Spinal cord (tissue), 10 donors: ENCODE results near the gene SPATA6L. TPM values are rescaled to one million over a fixed set of nuclear protein-coding genes. Genes with fewer than 3 reads are reported as not detected.
A peak's percentile ranks its signal among the peaks of the same experiment; 100 is the strongest.

Experiments
- DNase-seq, 6 donors: peaks; one replicate each; pipeline versions ENCODE4 v3.0.0 to v3.0.0-alpha.2; 2013 to 2015; ENCODE audit warnings: low spot score in 6 of 6, low read depth in 4 of 6
- H3K27ac ChIP-seq: one replicate; pipeline ENCODE4 v1.5.1; 2013; ENCODE audit warnings: low read depth, low read length, control low read depth
- H3K27me3 ChIP-seq: one replicate; pipeline ENCODE4 v1.6.1; 2013; ENCODE audit warnings: low read length; ENCODE audit not compliant: control insufficient read depth, insufficient read depth
- H3K36me3 ChIP-seq: one replicate; pipeline ENCODE4 v1.6.1; 2013; ENCODE audit warnings: low read length; ENCODE audit not compliant: control insufficient read depth, insufficient read depth
- H3K4me1 ChIP-seq: one replicate; pipeline ENCODE4 v1.6.1; 2013; ENCODE audit warnings: low read length; ENCODE audit not compliant: control insufficient read depth, insufficient read depth
- H3K4me3 ChIP-seq: one replicate; pipeline ENCODE4 v1.5.1; 2013; ENCODE audit warnings: low read depth, low read length, control low read depth
- H3K9me3 ChIP-seq: one replicate; pipeline ENCODE4 v1.6.1; 2013; ENCODE audit warnings: low read length; ENCODE audit not compliant: control insufficient read depth, insufficient read depth
- WGBS: methylation state at CpG from one replicate; pipeline ENCODE4 v1.1.5; 2013; ENCODE audit warnings: missing lambda C conversion rate; ENCODE audit not compliant: insufficient coverage; 5-methylcytosine and 5-hydroxymethylcytosine counted together
- long read RNA-seq, 4 donors: transcript quantifications; one replicate each; lab custom pipeline, GENCODE V29; 2026
- polyA plus RNA-seq, 2 donors: library from polyadenylated mRNA; unstranded; fragments of 120-200 nt; gene quantifications; one replicate each; pipeline ENCODE4 v1.2.1, GENCODE V29; 2013; ENCODE audit not compliant: insufficient read length in 2 of 2
- total RNA-seq, 2 donors: library from RNA; depleted of rRNA in 1 of 2; stranded (reverse); fragments of 120-200 nt in 1 of 2; fragments of >200 nt in 1 of 2; gene quantifications; one replicate each; pipeline versions ENCODE4 v1.2.3 to v1.2.4, GENCODE V29; 2013 to 2014
- donor health status: healthy.

SPATA6L gene
- total RNA-seq (1 to 10 TPM; 5.9 to 7.9 TPM), polyA plus RNA-seq (1 to 10 TPM; 3.2 to 5.8 TPM)
- long read RNA-seq, donor 1, result 0 reads
- long read RNA-seq, donor 2, partial matches to known transcripts, result 10 of 22 reads
- long read RNA-seq, donor 2, other reads (novel, unspliced or antisense), result 12 of 22 reads
- long read RNA-seq, donor 3, result 0 reads
- long read RNA-seq, donor 4, partial matches to known transcripts, result 0 of 1 reads
- long read RNA-seq, donor 4, other reads (novel, unspliced or antisense), result 0 of 1 reads

GRCh38 chr9:4666042-4666699 is at the start of gene SPATA6L:
TSS of gene SPATA6L (minus strand) at chr9:4666480. CDS start at chr9:4666250, 230 bp downstream.
- Histone ChIP-seq H3K27me3 (no peaks in the 10 kb centered on the region), H3K4me1 (peaks cover 15% of the 10 kb centered on the region), H3K36me3 (peaks cover 2% of the 10 kb centered on the region), H3K4me3 (peak within 1 kb of the TSS; percentile 55), H3K27ac (no peak within 1 kb of the TSS), H3K9me3 (no peaks in the 10 kb centered on the region)
- DNase-seq, result peak in 3 of 6 donors; percentile 66 to 90 (median 86)
- 1% methylated on average over 30 of the region's 36 CpGs for WGBS

DNA sequence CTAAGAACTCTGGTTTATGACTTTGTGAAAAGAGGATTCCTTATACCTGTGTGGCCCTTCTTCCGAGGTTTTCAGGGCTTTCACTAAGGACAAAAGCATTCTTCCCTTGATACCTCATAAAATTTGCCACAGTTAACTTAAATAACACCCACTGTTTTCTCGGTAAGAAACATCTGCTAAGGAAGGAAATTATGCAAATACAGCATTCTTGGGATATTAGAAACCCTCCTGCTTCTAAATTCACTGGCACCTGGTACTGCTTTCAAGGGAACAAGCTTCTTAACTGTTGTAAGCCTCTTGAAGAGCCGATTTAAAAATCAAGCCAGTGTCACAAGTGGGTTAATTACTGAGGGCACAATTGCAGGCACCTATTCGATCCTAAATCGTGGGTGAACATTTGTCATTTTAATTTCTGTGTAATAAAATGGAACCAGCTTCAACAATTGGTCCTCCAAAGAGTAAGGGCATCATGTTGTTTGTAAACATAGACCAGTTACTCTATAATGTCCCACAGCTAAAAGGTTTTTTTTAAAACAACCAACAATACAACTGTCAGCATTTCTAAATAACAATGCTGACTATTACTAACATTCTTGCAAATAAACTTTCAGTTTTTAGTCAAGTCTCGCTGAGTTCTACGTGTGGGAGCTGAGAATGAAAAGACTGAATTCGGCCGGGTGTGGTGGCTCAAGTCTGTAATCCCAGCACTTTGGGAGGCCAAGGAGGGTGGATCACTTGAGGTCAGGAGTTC is 48.2 kb upstream of the SPATA6L start:
- no peak overlapping the region for H3K27ac ChIP-seq
- H3K27me3 ChIP-seq, result no peaks in the 10 kb centered on the region
- peaks cover 11% of the 10 kb centered on the region for H3K36me3 ChIP-seq
- H3K4me3 ChIP-seq, result no peak overlapping the region
- DNase-seq, result peak in 1 of 6 donors; percentile 19
- no peaks in the 10 kb centered on the region for H3K9me3 ChIP-seq
- H3K4me1 ChIP-seq, result no peaks in the 10 kb centered on the region
- 93% methylated on average over 4 of the region's 9 CpGs for WGBS

DNA sequence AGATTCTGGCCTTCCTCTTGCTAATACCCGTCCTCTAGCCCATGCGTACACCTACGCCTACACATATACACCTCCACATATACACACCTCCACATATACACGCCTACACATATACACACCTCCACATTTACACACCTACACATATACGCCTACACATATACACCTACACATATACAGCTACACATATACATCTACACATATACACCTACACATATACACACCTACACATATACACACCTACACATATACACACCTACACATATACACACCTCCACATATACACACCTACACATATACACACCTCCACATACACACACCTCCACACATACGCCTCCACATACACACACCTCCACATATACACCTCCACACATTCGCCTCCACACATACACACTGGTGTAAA is 47.6 kb upstream of the SPATA6L start:
- no peak for DNase-seq
- Histone ChIP-seq H3K36me3 (peaks cover 8% of the 10 kb centered on the region), H3K9me3 (no peaks in the 10 kb centered on the region), H3K4me1 (no peaks in the 10 kb centered on the region), H3K27me3 (no peaks in the 10 kb centered on the region), H3K4me3 (no peak overlapping the region), H3K27ac (no peak overlapping the region)
- WGBS, result 73% methylated on average over 5 of the region's 7 CpGs

DNA sequence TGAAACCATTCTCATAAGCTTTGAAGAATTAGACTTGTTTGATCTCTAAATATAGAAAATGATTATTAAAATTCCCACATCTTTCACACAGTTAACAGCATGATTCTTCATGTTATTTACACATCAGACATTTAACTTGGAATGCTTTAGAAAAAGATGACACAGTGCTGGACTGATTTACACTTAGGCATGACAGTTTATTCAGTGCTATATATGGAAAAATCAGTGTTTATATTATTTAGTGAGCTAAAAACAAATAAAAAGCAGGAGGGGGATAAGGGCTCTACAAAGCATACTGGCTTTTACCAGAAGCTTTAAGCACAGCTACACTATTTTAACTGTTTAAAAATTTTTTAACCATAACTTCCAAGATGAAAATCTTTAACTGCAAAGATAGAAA is 43.1 kb upstream of the SPATA6L start:
- Histone ChIP-seq H3K27me3 (no peaks in the 10 kb centered on the region), H3K4me1 (no peaks in the 10 kb centered on the region)

DNA sequence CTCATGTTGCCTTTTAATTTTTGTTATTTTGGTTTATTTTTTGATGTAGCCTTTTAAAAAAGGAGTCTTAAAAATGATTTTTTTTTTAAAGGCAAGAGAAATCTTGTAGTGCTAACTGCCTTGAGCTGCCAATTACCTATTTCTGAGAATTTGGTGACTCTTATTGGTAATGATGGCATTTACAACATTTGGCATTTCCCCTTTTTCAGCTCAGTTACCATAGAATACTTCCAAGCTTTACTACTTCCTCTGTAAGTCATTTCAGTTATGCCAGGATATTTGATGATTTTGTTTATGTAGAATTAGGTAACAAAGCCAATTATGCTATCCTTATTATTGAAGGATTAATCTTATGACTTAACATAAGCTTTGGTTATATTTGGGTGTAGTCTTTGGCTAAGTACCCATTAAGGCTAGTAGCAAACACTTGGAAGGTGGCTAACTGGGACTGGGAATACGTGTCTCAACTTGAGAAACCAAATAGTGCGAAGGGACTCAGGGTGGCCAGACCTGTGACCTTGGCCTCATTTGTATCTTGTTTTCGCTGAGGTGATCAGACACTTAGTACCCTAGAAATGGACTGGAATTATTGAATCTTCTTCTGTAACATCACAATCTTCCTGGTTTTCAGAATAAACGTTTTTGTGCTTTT is 40.8 kb upstream of the SPATA6L start:
- Histone ChIP-seq H3K4me3 (no peak overlapping the region), H3K27ac (no peak overlapping the region), H3K4me1 (no peaks in the 10 kb centered on the region), H3K27me3 (no peaks in the 10 kb centered on the region), H3K36me3 (peaks cover 5% of the 10 kb centered on the region), H3K9me3 (no peaks in the 10 kb centered on the region)
- no peak for DNase-seq
- WGBS, result 79% methylated on average over 2 of the region's 4 CpGs

More for the DNA sequence above, 43.1 kb upstream of the SPATA6L start:
- Histone ChIP-seq H3K9me3 (no peaks in the 10 kb centered on the region), H3K4me3 (no peak overlapping the region), H3K36me3 (peaks cover 3% of the 10 kb centered on the region), H3K27ac (no peak overlapping the region)
- DNase-seq, result no peak

- H3K27ac ChIP-seq, result no peak overlapping the region
- no peaks in the 10 kb centered on the region for H3K9me3 ChIP-seq
- no peak for DNase-seq
- 67% methylated on average over 2 of the region's 2 CpGs for WGBS
- no peak overlapping the region for H3K4me3 ChIP-seq
- no peaks in the 10 kb centered on the region for H3K4me1 ChIP-seq
- H3K36me3 ChIP-seq, result peaks cover 5% of the 10 kb centered on the region
- H3K27me3 ChIP-seq, result no peaks in the 10 kb centered on the region
Observed at GRCh38 chr9:4706021-4706420, 39.7 kb upstream of the SPATA6L start.

DNA sequence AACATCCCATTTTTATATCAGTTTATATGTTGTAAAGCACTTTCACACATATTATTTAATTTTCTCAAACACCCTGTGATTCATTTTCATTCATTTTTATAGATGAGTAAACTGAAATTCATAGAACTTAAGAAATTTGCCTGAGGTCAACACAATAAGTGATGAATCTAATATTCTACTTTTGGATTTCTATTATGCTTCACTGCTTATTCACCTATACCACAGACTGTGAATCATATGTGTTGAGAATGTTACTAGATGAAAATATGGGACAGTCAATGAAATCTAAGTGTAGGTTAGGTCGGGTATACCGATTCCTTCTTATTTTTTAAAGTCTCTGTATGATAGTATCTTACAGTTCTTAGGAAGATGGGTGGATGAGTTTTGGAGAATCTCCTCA is 37.8 kb upstream of the SPATA6L start:
- H3K9me3 ChIP-seq, result no peaks in the 10 kb centered on the region
- peaks cover 9% of the 10 kb centered on the region for H3K36me3 ChIP-seq
- DNase-seq, result no peak
- H3K4me1 ChIP-seq, result no peaks in the 10 kb centered on the region
- no CpG with 5 or more reads among the region's 2 CpGs for WGBS
- H3K4me3 ChIP-seq, result no peak overlapping the region
- no peaks in the 10 kb centered on the region for H3K27me3 ChIP-seq
- no peak overlapping the region for H3K27ac ChIP-seq

GRCh38 chr9:4701526-4701925 is 35.2 kb upstream of the SPATA6L start:
- Histone ChIP-seq H3K36me3 (peaks cover 6% of the 10 kb centered on the region), H3K4me3 (no peak overlapping the region), H3K27me3 (no peaks in the 10 kb centered on the region), H3K9me3 (no peaks in the 10 kb centered on the region), H3K27ac (no peak overlapping the region), H3K4me1 (no peaks in the 10 kb centered on the region)
- no CpG with 5 or more reads among the region's 1 CpG for WGBS
- no peak for DNase-seq

GRCh38 chr9:4700932-4701331 is 34.7 kb upstream of the SPATA6L start:
- no CpG with 5 or more reads among the region's 2 CpGs for WGBS
- DNase-seq, result no peak
- H3K36me3 ChIP-seq, result peaks cover 6% of the 10 kb centered on the region

More at GRCh38 chr9:4700932-4701331, 34.7 kb upstream of the SPATA6L start:
- Histone ChIP-seq H3K4me3 (no peak overlapping the region), H3K9me3 (no peaks in the 10 kb centered on the region), H3K4me1 (no peaks in the 10 kb centered on the region), H3K27ac (no peak overlapping the region), H3K27me3 (no peaks in the 10 kb centered on the region)
